ENCODE measurements around the gene DPEP1.

- TF ChIP-seq CTCF (IDR thresholded peaks at IDR 0.05 in 2 of 3, conservative IDR thresholded peaks at IDR 0.05 in 1 of 3; ENCODE audit: borderline replicate concordance in 1 of 3, insufficient read depth in 1 of 3, low read depth in 2 of 3, low read length in 2 of 3) (no peak), MAX (IDR thresholded peaks at IDR 0.05) (no peak), CEBPB (IDR thresholded peaks at IDR 0.05; ENCODE audit: low read depth) (no peak), ATF3 (IDR thresholded peaks at IDR 0.05) (no peak), POLR2AphosphoS5 (IDR thresholded peaks at IDR 0.05; ENCODE audit: low read depth, low read length) (no peak), POLR2A (IDR thresholded peaks at IDR 0.05; ENCODE audit: borderline replicate concordance, extremely low read depth, insufficient read depth, insufficient read length) (no peak), ZNF274 (IDR thresholded peaks at IDR 0.05; ENCODE audit: low read depth, low read length) (no peak), RAD21 (IDR thresholded peaks at IDR 0.05; ENCODE audit: low read depth) (no peak), SP1 (IDR thresholded peaks at IDR 0.05; ENCODE audit: low read depth) (no peak), REST (IDR thresholded peaks at IDR 0.05; ENCODE audit: low read depth) (no peak), ZBTB33 (IDR thresholded peaks at IDR 0.05; ENCODE audit: extremely low read depth, insufficient replicate concordance, low read length) (no peak), EZH2 (IDR thresholded peaks at IDR 0.05) (no peak), JUND (IDR thresholded peaks at IDR 0.05) (no peak), SRF (IDR thresholded peaks at IDR 0.05; ENCODE audit: low read depth) (no peak)
These were observed 31.4 kb upstream of the DPEP1 start for GRCh38 chr16:89581861-89582563.
